ENCODE measurements around the gene ZNF787. TPM values are rescaled to one million over a fixed set of nuclear protein-coding genes. Genes with fewer than 3 reads are reported as not detected.

The ZNF787 gene
- total and polyA plus RNA-seq, 2 of the 13 experiments (the other 11 are each of a cell fraction or from before 2014, with no cell fraction given), result 15.1 to 42.8 TPM

DNA sequence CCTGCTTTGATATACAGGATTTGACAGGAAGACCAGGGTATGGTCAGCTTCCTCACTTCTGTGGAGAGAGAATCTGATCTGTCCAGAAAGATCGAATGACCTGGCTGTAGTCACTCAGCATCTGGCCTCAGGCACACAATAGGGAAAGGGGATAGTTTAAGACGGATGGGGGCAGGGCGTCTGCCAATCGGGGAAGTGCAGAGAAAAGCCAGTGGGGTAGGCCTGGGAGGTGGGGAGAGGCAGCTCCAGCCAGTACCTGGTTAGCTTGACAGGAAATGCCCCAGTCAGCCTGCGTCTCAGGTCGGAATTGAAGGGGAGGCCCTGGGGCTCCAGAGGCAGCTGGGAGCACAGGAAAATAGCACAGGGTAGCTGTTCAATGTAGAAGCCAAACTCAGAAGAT, 32.4 kb upstream of the ZNF787 start:
- Histone ChIP-seq H3K9ac (ENCODE audit: insufficient read depth, low read depth, low read length) (no peak overlapping the region), H3K4me2 (ENCODE audit: low read depth, low read length) (no peak overlapping the region), H3K27me3 (ENCODE audit: control insufficient read depth in 1 of 2, insufficient read depth in 2 of 2, low read length in 2 of 2) (no peaks in the 10 kb centered on the region), H3K4me1 (ENCODE audit: insufficient read depth, low read length) (peaks cover 28% of the 10 kb centered on the region), H3K79me2 (ENCODE audit: insufficient read depth, low read length) (peaks cover 29% of the 10 kb centered on the region), H3K4me3 (replicated peaks in 1 of 3; ENCODE audit: insufficient read depth in 1 of 3, low read depth in 2 of 3, low read length in 3 of 3) (no peak overlapping the region), H3K27ac (ENCODE audit: extremely low read length, insufficient read depth, low read length) (no peak overlapping the region), H2AFZ (ENCODE audit: low read length) (no peak overlapping the region), H3K36me3 (replicated peaks in 1 of 2; ENCODE audit: control insufficient read depth in 1 of 2, insufficient read depth in 2 of 2, low read length in 2 of 2) (peaks cover 15 to 66% of the 10 kb centered on the region in 2 experiments), H3K9me3 (ENCODE audit: low read length) (no peaks in the 10 kb centered on the region), H4K20me1 (ENCODE audit: insufficient read depth, low read length) (peaks cover 27% of the 10 kb centered on the region; the same call in 1 of the 2 replicates)
- ATAC-seq (no peak), FAIRE-seq (no peak), DNase-seq (ENCODE audit: low spot score) (no peak)
- in situ Hi-C loops (cut with HindIII; ENCODE audit: extremely low pct_ligation_motif_present, low pct_unique_long_range_greater_than_20kb), result no loop called here
- WGBS (ENCODE audit: low lambda C conversion rate), result 98% methylated on average over 6 of the region's 6 CpGs
- CTCF ChIA-PET (ENCODE audit: low intra/inter-chr PET ratio, low total read pairs), result no interaction called here
- TF ChIP-seq HDAC2 (CRISPR knock-in tag; IDR thresholded peaks at IDR 0.05) (no peak), ELF4 (CRISPR knock-in tag; IDR thresholded peaks at IDR 0.05; ENCODE audit: borderline replicate concordance) (no peak), FOXC1 (CRISPR knock-in tag; IDR thresholded peaks at IDR 0.05; ENCODE audit: borderline replicate concordance) (no peak), ZNF430 (CRISPR knock-in tag; IDR thresholded peaks at IDR 0.05) (no peak), JUND (CRISPR knock-in tag; IDR thresholded peaks at IDR 0.05) (no peak), SRF (IDR thresholded peaks at IDR 0.05; ENCODE audit: low read depth, low read length) (no peak), KDM6A (CRISPR knock-in tag; IDR thresholded peaks at IDR 0.05; ENCODE audit: low read depth) (no peak), DR1 (CRISPR knock-in tag; IDR thresholded peaks at IDR 0.05) (no peak), HCFC1 (IDR thresholded peaks at IDR 0.05; ENCODE audit: low read depth, low read length) (no peak), ZNF253 (CRISPR knock-in tag; IDR thresholded peaks at IDR 0.05; ENCODE audit: borderline replicate concordance) (no peak), EEA1 (CRISPR knock-in tag; IDR thresholded peaks at IDR 0.05; ENCODE audit: borderline replicate concordance) (no peak), NCOA2 (CRISPR knock-in tag; IDR thresholded peaks at IDR 0.05) (no peak)
- TF ChIP-seq, protein P1, sequence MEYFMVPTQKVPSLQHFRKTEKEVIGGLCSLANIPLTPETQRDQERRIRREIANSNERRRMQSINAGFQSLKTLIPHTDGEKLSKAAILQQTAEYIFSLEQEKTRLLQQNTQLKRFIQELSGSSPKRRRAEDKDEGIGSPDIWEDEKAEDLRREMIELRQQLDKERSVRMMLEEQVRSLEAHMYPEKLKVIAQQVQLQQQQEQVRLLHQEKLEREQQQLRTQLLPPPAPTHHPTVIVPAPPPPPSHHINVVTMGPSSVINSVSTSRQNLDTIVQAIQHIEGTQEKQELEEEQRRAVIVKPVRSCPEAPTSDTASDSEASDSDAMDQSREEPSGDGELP (IDR thresholded peaks at IDR 0.05; ENCODE audit: borderline replicate concordance, low read depth), result no peak
- TF ChIP-seq, protein P2, sequence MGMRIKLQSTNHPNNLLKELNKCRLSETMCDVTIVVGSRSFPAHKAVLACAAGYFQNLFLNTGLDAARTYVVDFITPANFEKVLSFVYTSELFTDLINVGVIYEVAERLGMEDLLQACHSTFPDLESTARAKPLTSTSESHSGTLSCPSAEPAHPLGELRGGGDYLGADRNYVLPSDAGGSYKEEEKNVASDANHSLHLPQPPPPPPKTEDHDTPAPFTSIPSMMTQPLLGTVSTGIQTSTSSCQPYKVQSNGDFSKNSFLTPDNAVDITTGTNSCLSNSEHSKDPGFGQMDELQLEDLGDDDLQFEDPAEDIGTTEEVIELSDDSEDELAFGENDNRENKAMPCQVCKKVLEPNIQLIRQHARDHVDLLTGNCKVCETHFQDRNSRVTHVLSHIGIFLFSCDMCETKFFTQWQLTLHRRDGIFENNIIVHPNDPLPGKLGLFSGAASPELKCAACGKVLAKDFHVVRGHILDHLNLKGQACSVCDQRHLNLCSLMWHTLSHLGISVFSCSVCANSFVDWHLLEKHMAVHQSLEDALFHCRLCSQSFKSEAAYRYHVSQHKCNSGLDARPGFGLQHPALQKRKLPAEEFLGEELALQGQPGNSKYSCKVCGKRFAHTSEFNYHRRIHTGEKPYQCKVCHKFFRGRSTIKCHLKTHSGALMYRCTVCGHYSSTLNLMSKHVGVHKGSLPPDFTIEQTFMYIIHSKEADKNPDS (CRISPR knock-in tag; IDR thresholded peaks at IDR 0.05), result no peak
- TF ChIP-seq, protein P3, sequence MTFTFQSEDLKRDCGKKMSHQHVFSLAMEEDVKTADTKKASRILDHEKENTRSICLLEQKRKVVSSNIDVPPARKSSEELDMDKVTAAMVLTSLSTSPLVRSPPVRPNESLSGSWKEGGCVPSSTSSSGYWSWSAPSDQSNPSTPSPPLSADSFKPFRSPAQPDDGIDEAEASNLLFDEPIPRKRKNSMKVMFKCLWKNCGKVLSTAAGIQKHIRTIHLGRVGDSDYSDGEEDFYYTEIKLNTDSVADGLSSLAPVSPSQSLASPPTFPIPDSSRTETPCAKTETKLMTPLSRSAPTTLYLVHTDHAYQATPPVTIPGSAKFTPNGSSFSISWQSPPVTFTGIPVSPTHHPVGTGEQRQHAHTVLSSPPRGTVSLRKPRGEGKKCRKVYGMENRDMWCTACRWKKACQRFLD (CRISPR knock-in tag; IDR thresholded peaks at IDR 0.05; ENCODE audit: borderline replicate concordance), result no peak
- no TSS peak for BruUV-seq (replicated peaks)
- POLR2A ChIA-PET, result interaction anchor here (4.9 kb wide), 1 partner anchor 11 kb away, joined by 52 read pairs; the partner anchor contains the start of gene ZNF444
- intact Hi-C loops (cut with micrococcal nuclease; ENCODE audit: unreplicated experiment), result no loop called here

Measured in HepG2 (cell line).